Measurements from ENCODE around the gene SYNGR3.

The SYNGR3 gene

GRCh38 chr16:1968146-1968953 is 21.4 kb upstream of the SYNGR3 start:
- Histone ChIP-seq H3K27ac (no peak overlapping the region), H3K4me2 (ENCODE audit: low read length) (no peak overlapping the region), H2AFZ (no peak overlapping the region), H3K79me2 (peaks cover 9% of the 10 kb centered on the region), H3K9me3 (ENCODE audit: control insufficient read depth, low read length) (no peaks in the 10 kb centered on the region), H3K27me3 (ENCODE audit: control insufficient read depth, insufficient read depth, low read length) (no peaks in the 10 kb centered on the region), H3K36me3 (ENCODE audit: control insufficient read depth, insufficient read depth, low read length) (no peaks in the 10 kb centered on the region), H3K4me3 (ENCODE audit: low read depth, low read length) (no peak overlapping the region), H3K4me1 (peaks cover 4% of the 10 kb centered on the region), H3K9ac (no peak overlapping the region)
- no peak for TF ChIP-seq CTCF (IDR thresholded peaks at IDR 0.05)

DNA sequence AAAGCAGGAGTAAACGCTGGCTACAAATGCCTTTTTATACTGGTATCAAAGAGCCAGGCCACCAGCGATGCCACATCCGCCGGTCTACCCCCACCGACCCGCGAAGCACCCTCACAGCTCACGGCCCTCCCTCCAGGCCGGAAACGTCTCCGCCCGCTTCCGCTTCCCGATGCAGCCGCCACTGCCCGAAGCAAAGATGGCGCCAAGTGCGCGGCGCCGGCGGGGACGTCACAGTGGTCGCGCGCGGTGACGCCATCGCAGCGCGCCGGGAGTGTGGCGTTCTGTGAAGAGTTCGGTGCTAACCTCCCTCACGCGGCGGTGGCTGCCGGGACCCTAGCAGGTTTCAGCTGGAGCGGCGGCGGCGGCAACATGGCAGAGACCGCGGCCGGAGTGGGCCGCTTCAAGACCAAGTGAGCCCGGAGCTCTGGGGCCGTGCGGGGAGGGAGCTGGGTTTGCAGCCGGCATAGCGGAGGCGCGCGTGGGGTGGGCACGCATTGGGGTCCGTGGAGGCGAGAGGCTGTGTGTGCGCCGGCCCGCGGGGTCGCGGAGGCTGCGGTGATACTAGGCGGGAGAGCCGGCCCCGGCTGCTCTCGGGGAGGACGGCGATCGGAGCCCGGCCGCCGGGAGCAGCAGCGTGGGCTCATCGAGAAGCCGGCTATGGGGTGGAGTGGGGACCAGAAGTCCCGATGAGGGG is 17.8 kb upstream of the SYNGR3 start, which contains the start of gene TBL3:
Gene TBL3 (plus strand): TSS at position 258 of the 694 bp plus-strand sequence. CDS start 112 bp downstream, at position 370.
- peak within 1 kb of the TSS; percentile 100 for H3K4me2 ChIP-seq (ENCODE audit: low read length)
- H3K27me3 ChIP-seq (ENCODE audit: control insufficient read depth, insufficient read depth, low read length) = no peaks in the 10 kb centered on the region
- peaks cover 2% of the 10 kb centered on the region for H3K4me1 ChIP-seq
- no peaks in the 10 kb centered on the region for H3K36me3 ChIP-seq (ENCODE audit: control insufficient read depth, insufficient read depth, low read length)
- H3K27ac ChIP-seq = peak within 1 kb of the TSS; percentile 80
- H3K9me3 ChIP-seq (ENCODE audit: control insufficient read depth, low read length) = no peaks in the 10 kb centered on the region
- H2AFZ ChIP-seq = peak within 1 kb of the TSS; percentile 100
- peak within 1 kb of the TSS; percentile 98 for H3K4me3 ChIP-seq (ENCODE audit: low read depth, low read length)
- H3K79me2 ChIP-seq = peaks cover 9% of the 10 kb centered on the region
- peak within 1 kb of the TSS; percentile 91 for H3K9ac ChIP-seq
- no peak for TF ChIP-seq CTCF (IDR thresholded peaks at IDR 0.05)

GRCh38 chr16:1972490-1972877 is 17.3 kb upstream of the SYNGR3 start:
- H3K9ac ChIP-seq = peak overlapping the region; percentile 91
- H3K79me2 ChIP-seq = peaks cover 9% of the 10 kb centered on the region
- no peak overlapping the region for H3K27ac ChIP-seq
- H3K4me1 ChIP-seq = peaks cover 2% of the 10 kb centered on the region
- H3K36me3 ChIP-seq (ENCODE audit: control insufficient read depth, insufficient read depth, low read length) = no peaks in the 10 kb centered on the region
- TF ChIP-seq CTCF (IDR thresholded peaks at IDR 0.05) = no peak
- H3K9me3 ChIP-seq (ENCODE audit: control insufficient read depth, low read length) = no peaks in the 10 kb centered on the region
- H3K27me3 ChIP-seq (ENCODE audit: control insufficient read depth, insufficient read depth, low read length) = no peaks in the 10 kb centered on the region
- peak overlapping the region; percentile 100 for H3K4me2 ChIP-seq (ENCODE audit: low read length)
- H2AFZ ChIP-seq = peak overlapping the region; percentile 100
- peak overlapping the region; percentile 98 for H3K4me3 ChIP-seq (ENCODE audit: low read depth, low read length)

- H3K27ac ChIP-seq = no peak overlapping the region
- no peak overlapping the region for H3K9ac ChIP-seq
- H3K9me3 ChIP-seq (ENCODE audit: control insufficient read depth, low read length) = no peaks in the 10 kb centered on the region
- no peak overlapping the region for H2AFZ ChIP-seq
- H3K4me2 ChIP-seq (ENCODE audit: low read length) = no peak overlapping the region
- H3K4me3 ChIP-seq (ENCODE audit: low read depth, low read length) = no peak overlapping the region
- H3K4me1 ChIP-seq = peaks cover 2% of the 10 kb centered on the region
- no peaks in the 10 kb centered on the region for H3K27me3 ChIP-seq (ENCODE audit: control insufficient read depth, insufficient read depth, low read length)
- peaks cover 9% of the 10 kb centered on the region for H3K79me2 ChIP-seq
- H3K36me3 ChIP-seq (ENCODE audit: control insufficient read depth, insufficient read depth, low read length) = no peaks in the 10 kb centered on the region
- TF ChIP-seq CTCF (IDR thresholded peaks at IDR 0.05) = no peak
Measured at GRCh38 chr16:1973461-1974156, 16.2 kb upstream of the SYNGR3 start.

Data from parathyroid adenoma (tissue), 2 donors.